OCI-LY1 (cell line): ENCODE results near the gene BAIAP2.

Experiments used
- EZH2 ChIP-seq: fragments of 200-600 bp; sonication (generic), shearing (Covaris generic); IDR thresholded peaks from 2 replicates; pipeline ENCODE4 v1.8.0; 2017; ENCODE audit warnings: borderline replicate concordance, mixed run types, mild to moderate bottlenecking, antibody characterized with exemption, low read length, moderate library complexity, mixed read lengths
- TF ChIP-seq, protein P1 (sequence below): fragments of 200-600 bp; sonication (generic), shearing (Covaris generic); IDR thresholded peaks from 2 replicates; pipeline ENCODE4 v1.5.1; 2017; ENCODE audit warnings: mild to moderate bottlenecking, antibody characterized with exemption, low read length, moderate library complexity, mixed read lengths

DNA sequence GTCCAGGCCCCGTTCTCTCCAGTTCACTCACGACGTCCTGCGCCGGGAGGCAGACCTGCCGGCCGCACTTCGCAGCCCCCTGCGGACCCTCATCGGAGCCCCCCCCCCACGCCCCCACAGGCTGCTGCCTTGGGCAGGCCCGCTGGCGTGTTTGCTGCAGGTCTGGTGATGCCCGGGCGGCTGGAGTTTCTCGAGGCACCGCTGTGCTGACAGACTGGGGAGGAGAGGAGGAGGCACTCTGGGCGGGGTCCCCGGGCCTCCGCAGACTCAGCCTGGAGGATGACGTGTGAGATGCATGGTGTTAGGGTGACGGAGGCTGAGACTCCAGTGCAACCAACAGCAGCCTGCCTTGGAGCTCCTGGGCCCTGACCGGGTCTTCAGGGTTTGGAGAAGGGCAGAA lies 24.1 kb downstream of the BAIAP2 start:
- TF ChIP-seq, protein P1, sequence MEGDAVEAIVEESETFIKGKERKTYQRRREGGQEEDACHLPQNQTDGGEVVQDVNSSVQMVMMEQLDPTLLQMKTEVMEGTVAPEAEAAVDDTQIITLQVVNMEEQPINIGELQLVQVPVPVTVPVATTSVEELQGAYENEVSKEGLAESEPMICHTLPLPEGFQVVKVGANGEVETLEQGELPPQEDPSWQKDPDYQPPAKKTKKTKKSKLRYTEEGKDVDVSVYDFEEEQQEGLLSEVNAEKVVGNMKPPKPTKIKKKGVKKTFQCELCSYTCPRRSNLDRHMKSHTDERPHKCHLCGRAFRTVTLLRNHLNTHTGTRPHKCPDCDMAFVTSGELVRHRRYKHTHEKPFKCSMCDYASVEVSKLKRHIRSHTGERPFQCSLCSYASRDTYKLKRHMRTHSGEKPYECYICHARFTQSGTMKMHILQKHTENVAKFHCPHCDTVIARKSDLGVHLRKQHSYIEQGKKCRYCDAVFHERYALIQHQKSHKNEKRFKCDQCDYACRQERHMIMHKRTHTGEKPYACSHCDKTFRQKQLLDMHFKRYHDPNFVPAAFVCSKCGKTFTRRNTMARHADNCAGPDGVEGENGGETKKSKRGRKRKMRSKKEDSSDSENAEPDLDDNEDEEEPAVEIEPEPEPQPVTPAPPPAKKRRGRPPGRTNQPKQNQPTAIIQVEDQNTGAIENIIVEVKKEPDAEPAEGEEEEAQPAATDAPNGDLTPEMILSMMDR = no peak
- TF ChIP-seq EZH2 = no peak
